HG03175 (cell line): ENCODE results near the gene CCDC102A.
"Not testable (repeated sequence)": the region's sequence is repeated elsewhere in the genome, so short reads cannot be mapped to it uniquely, and the experiment has no call there.

ENCODE experiments used
- ATAC-seq: cut with Tn5 transposase; IDR thresholded peaks from one replicate; pipeline ENCODE4 v1.9.1; 2021; ENCODE audit warnings: mild to moderate bottlenecking, moderate library complexity; ENCODE audit not compliant: unreplicated experiment

Gene CCDC102A

DNA sequence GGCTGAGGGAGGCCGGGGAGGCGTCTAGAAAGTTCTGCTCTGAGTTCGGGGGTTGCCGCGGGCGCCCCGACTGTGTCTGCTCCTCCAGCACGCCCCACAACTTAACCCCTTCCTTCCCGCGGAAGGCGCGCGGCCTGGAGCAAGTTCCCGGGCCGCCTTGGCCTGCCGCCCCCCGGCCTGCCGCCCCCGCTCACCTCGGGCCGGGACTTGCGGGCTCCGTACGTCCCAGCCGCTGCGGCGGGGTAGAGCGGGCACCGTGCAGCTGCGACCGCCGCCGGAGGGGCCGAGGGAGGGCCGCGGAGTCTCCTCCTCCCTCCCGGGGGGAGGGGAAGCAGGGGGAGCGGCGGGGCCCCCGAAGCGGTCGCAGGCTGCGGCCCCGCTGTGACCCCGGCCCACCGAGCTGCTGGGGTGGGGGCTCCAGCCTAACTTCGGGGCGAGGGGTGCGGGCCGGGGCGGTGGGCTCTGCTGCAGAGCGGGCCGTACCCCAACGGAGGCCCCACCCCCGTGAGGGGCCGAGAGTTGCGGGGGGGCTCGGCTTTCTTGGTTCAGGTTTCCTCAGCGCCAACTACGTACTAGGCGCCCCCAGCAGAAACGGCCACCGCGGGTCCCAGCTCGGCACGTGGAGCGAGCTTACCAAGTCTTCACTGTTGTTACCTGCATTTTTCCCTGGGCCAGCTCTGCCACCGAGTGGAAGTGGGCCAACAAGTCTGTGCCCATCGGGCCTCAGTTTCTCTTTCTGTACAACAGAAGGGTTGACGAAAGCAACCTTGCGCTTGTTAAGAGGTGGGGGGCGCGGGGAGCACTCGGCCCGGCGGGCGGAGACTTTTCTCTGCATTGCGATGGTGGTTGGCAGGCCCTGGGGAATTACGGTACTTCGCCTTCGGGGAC, at the start of gene CCDC102A:
TSS of gene CCDC102A (minus strand) at position 266 of the 888 bp plus-strand sequence. CDS start 7,394 bp downstream, outside the sequence.
- ATAC-seq = peak; percentile 23

- no peak for ATAC-seq
Measured at GRCh38 chr16:57585051-57585687, 48.8 kb upstream of the CCDC102A start.

GRCh38 chr16:57579361-57579665, 42.9 kb upstream of the CCDC102A start:
- no peak for ATAC-seq

- no peak for ATAC-seq
Measured at GRCh38 chr16:57578521-57579360, 42.4 kb upstream of the CCDC102A start.

DNA sequence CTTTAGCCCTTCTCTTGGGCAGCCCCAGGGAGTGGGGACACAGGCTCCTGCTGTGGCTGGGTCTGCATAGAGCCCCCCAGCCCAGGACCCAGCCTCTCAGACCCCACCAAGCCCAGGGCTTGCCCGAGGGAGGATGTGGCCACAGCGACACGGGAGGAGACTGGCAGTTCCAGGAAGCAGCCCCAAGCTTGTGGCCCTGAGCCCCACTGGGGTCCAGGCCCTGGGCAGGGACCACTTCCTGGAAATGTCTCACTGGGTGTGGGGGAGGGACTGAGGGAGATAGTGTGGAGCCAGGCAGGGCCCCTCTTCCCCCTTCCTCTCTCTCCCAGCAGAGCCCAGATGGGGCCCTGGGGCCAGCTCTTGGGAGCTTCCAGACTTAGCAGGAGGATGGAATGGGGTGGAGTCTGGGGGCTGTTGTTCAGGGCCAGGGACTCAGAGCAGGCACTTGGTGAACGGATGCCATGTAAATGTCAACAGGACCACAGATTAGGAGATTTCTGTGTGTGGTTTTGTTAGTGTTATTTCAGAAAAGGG, 41.4 kb upstream of the CCDC102A start:
- no peak for ATAC-seq

DNA sequence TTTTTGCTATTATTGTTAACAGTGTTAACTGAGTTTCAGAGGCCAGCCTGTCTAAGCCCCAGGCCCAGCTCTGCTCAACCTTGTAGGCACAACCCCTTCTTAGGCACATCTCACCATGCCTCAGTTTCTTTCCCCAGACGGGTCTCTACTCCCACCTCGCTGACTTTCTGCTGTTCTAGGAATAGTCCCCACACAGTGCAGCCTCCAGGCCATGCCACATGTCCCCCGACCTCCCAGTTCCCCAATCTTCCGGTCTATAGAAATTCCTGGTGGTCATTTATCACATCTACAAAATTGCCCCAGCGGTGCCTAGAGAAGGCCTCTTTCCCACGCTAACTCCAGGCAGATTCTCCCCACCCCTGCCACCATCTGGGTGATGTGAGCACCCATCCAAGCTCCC, 40.8 kb upstream of the CCDC102A start:
- no peak for ATAC-seq

GRCh38 chr16:57576429-57576870, 40.1 kb upstream of the CCDC102A start:
- ATAC-seq = peak; percentile 73

DNA sequence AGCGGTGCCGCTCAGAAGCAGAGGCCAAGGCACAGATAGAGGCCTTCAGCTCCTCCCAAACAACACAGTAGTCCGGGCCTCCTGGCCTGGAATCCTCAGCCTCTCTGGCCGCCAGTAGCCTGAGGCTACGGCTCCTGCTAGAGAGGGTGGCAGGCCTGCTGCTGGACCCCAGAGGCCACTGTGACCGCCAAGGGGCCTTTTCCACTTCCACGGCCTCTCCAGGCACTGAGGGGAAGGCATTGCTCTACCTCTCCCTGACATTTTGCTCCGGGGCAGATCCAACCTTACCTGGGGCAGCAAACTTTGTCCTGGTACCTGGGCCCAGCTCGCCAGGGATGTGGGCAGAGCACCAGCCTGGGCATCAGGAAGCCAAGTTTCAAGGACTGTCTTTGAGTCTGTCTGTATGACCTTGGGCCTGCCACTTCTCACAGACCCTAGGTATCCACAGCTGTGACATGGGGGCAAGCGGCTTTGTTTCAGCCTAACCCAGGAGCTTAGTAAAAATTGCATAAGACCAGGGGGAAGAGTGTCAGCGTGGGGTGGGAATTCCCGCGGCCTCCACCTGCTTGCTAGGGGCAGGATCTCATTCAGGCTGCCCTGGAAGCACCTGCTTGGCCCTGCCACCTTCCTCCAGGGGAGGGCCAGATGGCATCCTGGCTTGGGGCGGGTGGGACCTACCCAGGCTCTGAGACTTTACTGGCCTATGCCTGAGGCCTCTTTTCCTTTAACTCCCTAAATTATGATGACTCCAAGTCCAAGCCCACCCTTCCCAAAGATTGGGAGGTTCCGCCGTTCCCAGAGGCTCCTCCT, 39.3 kb upstream of the CCDC102A start:
- ATAC-seq = no peak

GRCh38 chr16:57574646-57575467, 38.5 kb upstream of the CCDC102A start:
- ATAC-seq = no peak

GRCh38 chr16:57574086-57574485, 37.7 kb upstream of the CCDC102A start:
- ATAC-seq = no peak

GRCh38 chr16:57572978-57573728, 36.8 kb upstream of the CCDC102A start:
- no peak for ATAC-seq

DNA sequence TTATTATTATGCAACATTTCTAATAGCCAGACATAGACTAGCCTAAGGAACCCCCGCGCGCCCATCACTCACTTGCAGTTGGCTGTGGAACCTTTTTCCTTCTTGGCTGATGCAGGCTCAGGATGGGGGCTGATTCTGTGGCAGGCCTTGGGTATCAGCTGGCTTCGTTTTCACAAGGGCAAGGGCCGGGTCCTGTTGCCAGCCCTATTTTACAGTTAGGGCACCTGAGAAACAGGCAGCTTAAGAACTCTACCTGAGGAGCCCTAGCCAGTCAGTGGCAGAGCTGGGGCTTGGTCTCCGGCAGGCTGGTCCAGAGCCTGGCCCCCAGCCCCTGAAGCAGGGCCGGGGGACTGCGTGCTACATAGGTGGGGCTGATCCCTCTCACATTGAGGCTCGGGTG, 34.7 kb upstream of the CCDC102A start:
- no peak for ATAC-seq

DNA sequence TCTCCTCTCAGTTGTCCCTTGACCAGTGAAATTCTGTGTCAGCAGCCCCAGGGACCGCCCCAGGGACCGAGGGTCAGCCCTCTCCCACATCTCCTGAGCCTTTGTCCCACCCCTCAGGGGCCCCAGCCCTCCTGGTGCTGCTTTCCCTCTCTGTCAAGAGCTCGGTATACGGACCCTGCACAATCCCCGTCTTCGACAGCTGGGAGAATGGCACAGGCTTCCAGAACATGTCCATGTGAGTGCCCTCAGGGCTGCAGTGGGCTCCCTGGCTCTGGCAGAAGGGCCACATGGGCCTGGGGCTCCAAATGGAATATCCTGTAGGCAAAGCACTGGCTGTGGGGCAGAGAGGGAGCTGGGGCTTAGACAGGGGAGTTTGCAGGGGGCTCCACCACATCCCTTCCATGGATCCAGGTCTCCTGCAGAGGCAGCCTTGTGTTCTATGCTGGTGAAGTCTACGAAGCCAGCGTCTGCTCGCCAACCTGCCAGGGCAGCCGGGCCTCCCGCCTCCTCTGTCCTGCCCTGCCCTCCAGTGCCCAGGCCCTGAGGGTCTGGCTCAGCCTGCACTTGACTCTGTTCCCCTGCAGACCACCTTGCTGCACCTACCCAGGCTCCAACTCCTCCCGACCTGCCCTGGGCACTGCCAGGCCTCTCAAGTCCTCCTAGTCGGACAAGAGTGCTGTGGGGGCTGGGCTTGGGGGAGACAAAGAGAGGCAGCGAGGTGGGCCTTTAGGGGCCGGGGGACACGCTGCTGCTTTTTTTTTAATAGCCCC, 34.1 kb upstream of the CCDC102A start:
- ATAC-seq = no peak

GRCh38 chr16:57569306-57569946, 33.1 kb upstream of the CCDC102A start:
- ATAC-seq = no peak

- not testable (repeated sequence) for ATAC-seq
Measured at GRCh38 chr16:57568772-57569171, 32.4 kb upstream of the CCDC102A start.

DNA sequence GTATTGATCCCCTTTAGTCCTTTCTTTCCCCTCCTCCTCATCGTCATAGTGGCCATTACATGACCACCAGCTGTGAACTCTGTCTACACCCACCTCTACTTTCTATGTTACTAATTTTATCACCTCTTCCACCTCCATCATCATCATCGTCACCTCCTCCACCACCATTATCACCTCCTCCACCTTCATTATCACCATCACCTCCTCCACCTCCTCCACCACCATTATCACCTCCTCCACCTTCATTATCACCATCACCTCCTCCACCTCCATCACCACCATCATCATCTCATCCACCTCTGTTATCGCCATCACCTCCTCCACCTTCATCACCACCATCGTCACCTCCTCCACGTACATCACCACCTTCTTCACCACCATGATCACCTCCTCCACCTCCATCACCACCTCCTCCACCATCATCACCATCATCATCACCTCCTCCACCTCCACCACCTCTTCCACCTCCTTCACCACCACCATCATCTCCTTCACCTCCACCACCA, 31.9 kb upstream of the CCDC102A start:
- no peak for ATAC-seq

- ATAC-seq = no peak
Measured at GRCh38 chr16:57567691-57568090, 31.3 kb upstream of the CCDC102A start.
